GM23338 (cell line): ENCODE data around the gene JCHAIN. TPM values are rescaled to one million over a fixed set of nuclear protein-coding genes. Genes with fewer than 3 reads are reported as not detected.
A peak's percentile ranks its signal among the peaks of the same experiment; 100 is the strongest.

Experiments
- ATAC-seq: fragments of 200-7000 bp; cut with Tn5 transposase; 3 replicates; pipeline ENCODE4 v1.9.1; 2020
- DNase-seq: peaks from one replicate; pipeline ENCODE4 v3.0.0-alpha.2; 2015; ENCODE audit warnings: low spot score
- H2AFZ ChIP-seq: fragments of 200-600 bp; sonication (generic); 2 replicates; pipeline ENCODE4 v1.8.0; 2016; ENCODE audit warnings: antibody characterized with exemption, mild to moderate bottlenecking, moderate library complexity
- H3F3A ChIP-seq: fragments of 200-600 bp; sonication (generic); replicated peaks from 2 replicates; pipeline ENCODE4 v1.8.0; 2017; ENCODE audit warnings: antibody characterized with exemption, mixed run types, low read depth
- H3K27ac ChIP-seq: fragments of 200-600 bp; sonication (generic); 2 replicates; pipeline ENCODE4 v1.6.1; 2016; ENCODE audit warnings: low read depth
- H3K27me3 ChIP-seq: fragments of 200-600 bp; sonication (generic); 2 replicates; pipeline ENCODE4 v1.8.0; 2016; ENCODE audit warnings: mild to moderate bottlenecking, mixed run types, moderate library complexity; ENCODE audit not compliant: insufficient read depth
- H3K36me3 ChIP-seq: fragments of 200-600 bp; sonication (generic); 2 replicates; pipeline ENCODE4 v1.8.0; 2016; ENCODE audit warnings: mild to moderate bottlenecking; ENCODE audit not compliant: insufficient read depth
- H3K4me1 ChIP-seq: fragments of 200-600 bp; sonication (generic); 2 replicates; pipeline ENCODE4 v1.8.0; 2016; ENCODE audit warnings: mild to moderate bottlenecking, moderate library complexity; ENCODE audit not compliant: insufficient read depth
- H3K4me2 ChIP-seq: fragments of 200-600 bp; sonication (generic); 2 replicates; pipeline ENCODE4 v1.7.1; 2017; ENCODE audit warnings: mixed run types
- H3K4me3 ChIP-seq: fragments of 200-600 bp; sonication (generic); 2 replicates; pipeline ENCODE4 v1.6.1; 2016; ENCODE audit warnings: mixed run types
- H3K79me2 ChIP-seq: fragments of 200-600 bp; sonication (generic); replicated peaks from 2 replicates; pipeline ENCODE4 v1.8.0; 2017; ENCODE audit warnings: mild to moderate bottlenecking; ENCODE audit not compliant: insufficient read depth
- H3K9me2 ChIP-seq: fragments of 200-600 bp; sonication (generic); 2 replicates; pipeline ENCODE4 v1.8.0; 2017; ENCODE audit not compliant: insufficient read depth
- H4K20me1 ChIP-seq: fragments of 200-600 bp; sonication (generic); replicated peaks from 2 replicates; pipeline ENCODE4 v1.8.0; 2017; ENCODE audit warnings: mild to moderate bottlenecking; ENCODE audit not compliant: insufficient read depth
- H3K27ac Mint-ChIP-seq: 2 replicates; pipeline ENCODE4 v1.8.0; 2020; ENCODE audit warnings: inconsistent platforms, mild to moderate bottlenecking, moderate library complexity, mixed read lengths
- H3K27me3 Mint-ChIP-seq: 3 replicates; pipeline ENCODE4 v1.8.0; 2022; ENCODE audit warnings: low read depth, mild to moderate bottlenecking, moderate library complexity, mixed read lengths, inconsistent platforms; ENCODE audit not compliant: insufficient read depth, poor library complexity
- H3K36me3 Mint-ChIP-seq: 3 replicates; pipeline ENCODE4 v1.8.0; 2021; ENCODE audit warnings: low read depth, mild to moderate bottlenecking, inconsistent platforms, moderate library complexity, mixed read lengths
- H3K4me1 Mint-ChIP-seq: 3 replicates; pipeline ENCODE4 v1.8.0; 2020; ENCODE audit warnings: mild to moderate bottlenecking, inconsistent platforms, mixed read lengths
- H3K4me3 Mint-ChIP-seq: 3 replicates; pipeline ENCODE4 v1.8.0; 2021; ENCODE audit warnings: moderate library complexity, mild to moderate bottlenecking, inconsistent platforms, mixed read lengths
- H3K9me3 Mint-ChIP-seq: 3 replicates; pipeline ENCODE4 v1.8.0; 2020; ENCODE audit warnings: moderate library complexity, mild to moderate bottlenecking, inconsistent platforms, mixed read lengths
- CTCF ChIP-seq, 2 experiments: fragments of 200-600 bp in 1 of 2; sonication (generic) in 1 of 2; conservative IDR thresholded peaks; 2 replicates each; pipeline versions ENCODE4 v1.5.1 to v1.6.1; 2016 to 2017; ENCODE audit warnings: antibody characterized with exemption in 2 of 2, low read depth in 2 of 2, mild to moderate bottlenecking in 2 of 2, moderate library complexity in 1 of 2
- JUNB ChIP-seq: IDR thresholded peaks from one replicate; pipeline ENCODE4 v1.6.1; 2016; ENCODE audit warnings: antibody characterized with exemption; ENCODE audit not compliant: unreplicated experiment
- REST ChIP-seq: IDR thresholded peaks from one replicate; pipeline ENCODE4 v1.6.1; 2018; ENCODE audit warnings: antibody characterized with exemption; ENCODE audit not compliant: unreplicated experiment
- STAT1 ChIP-seq: IDR thresholded peaks from one replicate; pipeline ENCODE4 v1.6.1; 2016; ENCODE audit warnings: antibody characterized with exemption; ENCODE audit not compliant: unreplicated experiment
- polyA plus RNA-seq: library from polyadenylated mRNA; unstranded; fragments of >200 nt; fragmentation: Nextera tagmentation; extraction: Ambion mirVana; gene quantifications from 2 replicates; pipeline ENCODE4 v1.2.1, GENCODE V29; 2016
- total RNA-seq: library from RNA; depleted of rRNA; stranded (reverse); fragments of >200 nt; shearing (Covaris generic); gene quantifications from 2 replicates; pipeline ENCODE4 v1.2.3, GENCODE V29; 2014
- TF ChIP-seq, protein P1 (sequence below): IDR thresholded peaks from 2 replicates; pipeline ENCODE4 v1.6.1; 2016; ENCODE audit warnings: antibody characterized with exemption
- TF ChIP-seq, protein P2 (sequence below): fragments of 250-450 bp; sonication (Bioruptor Pico); IDR thresholded peaks from 2 replicates; pipeline ENCODE4 v1.5.0; 2020; ENCODE audit warnings: mild to moderate bottlenecking, moderate library complexity

The JCHAIN gene
- total and polyA plus RNA-seq, 2 experiments from 2014 or later, result 0.23 TPM; not detected in 1

DNA sequence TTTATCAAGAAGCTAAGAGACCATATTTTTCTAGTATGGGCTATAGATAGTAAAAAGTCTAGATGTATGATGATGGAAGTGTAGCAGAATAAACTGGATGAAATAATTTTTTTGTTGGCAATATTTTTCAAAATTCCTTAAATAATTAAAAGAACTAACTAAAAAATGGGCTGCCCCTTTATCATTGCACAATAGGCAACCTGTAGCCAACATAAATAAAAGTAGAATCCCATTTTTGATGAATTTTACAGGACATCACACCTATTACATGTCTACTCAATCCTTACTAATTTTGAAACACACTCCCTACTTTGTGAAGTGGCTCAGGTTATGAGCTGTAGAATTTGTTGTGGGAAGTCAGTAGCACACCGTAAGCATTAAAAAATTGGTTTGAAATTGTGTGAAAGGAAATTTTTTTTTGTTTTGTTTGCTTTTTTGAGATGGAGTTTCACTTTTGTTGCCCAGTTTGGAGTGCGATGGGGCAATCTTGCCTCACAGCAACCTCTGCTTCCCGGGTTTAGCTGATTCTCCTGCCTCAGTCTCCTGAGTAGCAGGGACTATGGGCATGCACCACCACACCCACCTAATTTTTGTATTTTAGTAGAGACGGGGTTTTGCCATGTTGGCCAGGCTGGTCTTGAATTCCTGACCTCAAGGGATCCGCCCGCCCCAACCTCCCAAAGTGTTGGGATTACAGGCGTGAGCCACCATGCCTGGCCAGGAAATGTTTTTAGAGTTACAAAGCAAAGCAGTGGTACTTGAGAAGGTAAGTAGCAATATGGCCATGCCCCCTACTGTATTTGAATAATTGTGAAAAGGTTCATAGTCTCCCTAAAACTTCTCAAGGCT is 46.5 kb upstream of the JCHAIN start:
- H3K27ac ChIP-seq, result no peak overlapping the region
- H3K4me2 ChIP-seq, result no peak overlapping the region
- no peaks in the 10 kb centered on the region; the same call in 1 of the 2 replicates for H3K36me3 ChIP-seq
- no peak overlapping the region for H2AFZ ChIP-seq
- H3K9me2 ChIP-seq, result no peaks in the 10 kb centered on the region
- TF ChIP-seq CTCF (conservative IDR thresholded peaks at IDR 0.05; ENCODE audit: low read depth in 2 of 2) (no peak), STAT1 (no peak), JUNB (no peak), REST (no peak)
- TF ChIP-seq, protein P1, sequence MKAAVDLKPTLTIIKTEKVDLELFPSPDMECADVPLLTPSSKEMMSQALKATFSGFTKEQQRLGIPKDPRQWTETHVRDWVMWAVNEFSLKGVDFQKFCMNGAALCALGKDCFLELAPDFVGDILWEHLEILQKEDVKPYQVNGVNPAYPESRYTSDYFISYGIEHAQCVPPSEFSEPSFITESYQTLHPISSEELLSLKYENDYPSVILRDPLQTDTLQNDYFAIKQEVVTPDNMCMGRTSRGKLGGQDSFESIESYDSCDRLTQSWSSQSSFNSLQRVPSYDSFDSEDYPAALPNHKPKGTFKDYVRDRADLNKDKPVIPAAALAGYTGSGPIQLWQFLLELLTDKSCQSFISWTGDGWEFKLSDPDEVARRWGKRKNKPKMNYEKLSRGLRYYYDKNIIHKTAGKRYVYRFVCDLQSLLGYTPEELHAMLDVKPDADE, result no peak
- TF ChIP-seq, protein P2, sequence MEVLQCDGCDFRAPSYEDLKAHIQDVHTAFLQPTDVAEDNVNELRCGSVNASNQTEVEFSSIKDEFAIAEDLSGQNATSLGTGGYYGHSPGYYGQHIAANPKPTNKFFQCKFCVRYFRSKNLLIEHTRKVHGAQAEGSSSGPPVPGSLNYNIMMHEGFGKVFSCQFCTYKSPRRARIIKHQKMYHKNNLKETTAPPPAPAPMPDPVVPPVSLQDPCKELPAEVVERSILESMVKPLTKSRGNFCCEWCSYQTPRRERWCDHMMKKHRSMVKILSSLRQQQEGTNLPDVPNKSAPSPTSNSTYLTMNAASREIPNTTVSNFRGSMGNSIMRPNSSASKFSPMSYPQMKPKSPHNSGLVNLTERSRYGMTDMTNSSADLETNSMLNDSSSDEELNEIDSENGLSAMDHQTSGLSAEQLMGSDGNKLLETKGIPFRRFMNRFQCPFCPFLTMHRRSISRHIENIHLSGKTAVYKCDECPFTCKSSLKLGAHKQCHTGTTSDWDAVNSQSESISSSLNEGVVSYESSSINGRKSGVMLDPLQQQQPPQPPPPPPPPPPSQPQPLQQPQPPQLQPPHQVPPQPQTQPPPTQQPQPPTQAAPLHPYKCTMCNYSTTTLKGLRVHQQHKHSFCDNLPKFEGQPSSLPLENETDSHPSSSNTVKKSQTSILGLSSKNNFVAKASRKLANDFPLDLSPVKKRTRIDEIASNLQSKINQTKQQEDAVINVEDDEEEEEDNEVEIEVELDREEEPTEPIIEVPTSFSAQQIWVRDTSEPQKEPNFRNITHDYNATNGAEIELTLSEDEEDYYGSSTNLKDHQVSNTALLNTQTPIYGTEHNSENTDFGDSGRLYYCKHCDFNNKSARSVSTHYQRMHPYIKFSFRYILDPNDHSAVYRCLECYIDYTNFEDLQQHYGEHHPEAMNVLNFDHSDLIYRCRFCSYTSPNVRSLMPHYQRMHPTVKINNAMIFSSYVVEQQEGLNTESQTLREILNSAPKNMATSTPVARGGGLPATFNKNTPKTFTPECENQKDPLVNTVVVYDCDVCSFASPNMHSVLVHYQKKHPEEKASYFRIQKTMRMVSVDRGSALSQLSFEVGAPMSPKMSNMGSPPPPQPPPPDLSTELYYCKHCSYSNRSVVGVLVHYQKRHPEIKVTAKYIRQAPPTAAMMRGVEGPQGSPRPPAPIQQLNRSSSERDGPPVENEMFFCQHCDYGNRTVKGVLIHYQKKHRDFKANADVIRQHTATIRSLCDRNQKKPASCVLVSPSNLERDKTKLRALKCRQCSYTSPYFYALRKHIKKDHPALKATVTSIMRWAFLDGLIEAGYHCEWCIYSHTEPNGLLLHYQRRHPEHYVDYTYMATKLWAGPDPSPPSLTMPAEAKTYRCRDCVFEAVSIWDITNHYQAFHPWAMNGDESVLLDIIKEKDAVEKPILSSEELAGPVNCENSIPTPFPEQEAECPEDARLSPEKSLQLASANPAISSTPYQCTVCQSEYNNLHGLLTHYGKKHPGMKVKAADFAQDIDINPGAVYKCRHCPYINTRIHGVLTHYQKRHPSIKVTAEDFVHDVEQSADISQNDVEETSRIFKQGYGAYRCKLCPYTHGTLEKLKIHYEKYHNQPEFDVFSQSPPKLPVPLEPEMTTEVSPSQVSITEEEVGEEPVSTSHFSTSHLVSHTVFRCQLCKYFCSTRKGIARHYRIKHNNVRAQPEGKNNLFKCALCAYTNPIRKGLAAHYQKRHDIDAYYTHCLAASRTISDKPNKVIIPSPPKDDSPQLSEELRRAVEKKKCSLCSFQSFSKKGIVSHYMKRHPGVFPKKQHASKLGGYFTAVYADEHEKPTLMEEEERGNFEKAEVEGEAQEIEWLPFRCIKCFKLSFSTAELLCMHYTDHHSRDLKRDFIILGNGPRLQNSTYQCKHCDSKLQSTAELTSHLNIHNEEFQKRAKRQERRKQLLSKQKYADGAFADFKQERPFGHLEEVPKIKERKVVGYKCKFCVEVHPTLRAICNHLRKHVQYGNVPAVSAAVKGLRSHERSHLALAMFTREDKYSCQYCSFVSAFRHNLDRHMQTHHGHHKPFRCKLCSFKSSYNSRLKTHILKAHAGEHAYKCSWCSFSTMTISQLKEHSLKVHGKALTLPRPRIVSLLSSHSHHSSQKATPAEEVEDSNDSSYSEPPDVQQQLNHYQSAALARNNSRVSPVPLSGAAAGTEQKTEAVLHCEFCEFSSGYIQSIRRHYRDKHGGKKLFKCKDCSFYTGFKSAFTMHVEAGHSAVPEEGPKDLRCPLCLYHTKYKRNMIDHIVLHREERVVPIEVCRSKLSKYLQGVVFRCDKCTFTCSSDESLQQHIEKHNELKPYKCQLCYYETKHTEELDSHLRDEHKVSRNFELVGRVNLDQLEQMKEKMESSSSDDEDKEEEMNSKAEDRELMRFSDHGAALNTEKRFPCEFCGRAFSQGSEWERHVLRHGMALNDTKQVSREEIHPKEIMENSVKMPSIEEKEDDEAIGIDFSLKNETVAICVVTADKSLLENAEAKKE (CRISPR knock-in tag), result no peak
- ATAC-seq (peak; percentile 55; the same call in 1 of the 3 replicates), DNase-seq (no peak)
- Mint-ChIP-seq H3K4me1 (peaks cover 32% of the 10 kb centered on the region; the same call in 2 of the 3 replicates), H3K36me3 (no peaks in the 10 kb centered on the region), H3K4me3 (no peak overlapping the region), H3K27me3 (peaks cover 3% of the 10 kb centered on the region), H3K9me3 (no peaks in the 10 kb centered on the region; the same call in 2 of the 3 replicates), H3K27ac (no peak overlapping the region)
- no peaks in the 10 kb centered on the region for H3K27me3 ChIP-seq
- H3K79me2 ChIP-seq, result peaks cover 40% of the 10 kb centered on the region
- H4K20me1 ChIP-seq, result no peaks in the 10 kb centered on the region
- peaks cover 14% of the 10 kb centered on the region; the same call in 1 of the 2 replicates for H3K4me1 ChIP-seq
- no peak overlapping the region for H3K4me3 ChIP-seq
- H3F3A ChIP-seq, result no peaks in the 10 kb centered on the region
